Neuronal stem cell (in vitro differentiated cells): ENCODE data around the gene MSANTD1.

Source experiments
- DNase-seq: peaks from one replicate; pipeline ENCODE4 v3.0.0-alpha.2; 2013; ENCODE audit warnings: low spot score
- H2AFZ ChIP-seq: one replicate; pipeline ENCODE4 v1.6.1; 2013; ENCODE audit warnings: mild to moderate bottlenecking, low read length, inconsistent platforms
- H2AK5ac ChIP-seq: 2 replicates; pipeline ENCODE4 v1.6.1; 2013; ENCODE audit warnings: low read depth, mild to moderate bottlenecking, inconsistent platforms, low read length, moderate library complexity, mixed read lengths
- H2BK120ac ChIP-seq: 2 replicates; pipeline ENCODE4 v1.6.1; 2013; ENCODE audit warnings: low read depth, mild to moderate bottlenecking, inconsistent platforms, low read length, moderate library complexity, mixed read lengths
- H2BK12ac ChIP-seq: one replicate; pipeline ENCODE4 v1.6.1; 2013; ENCODE audit warnings: low read length, inconsistent platforms
- H2BK15ac ChIP-seq: 2 replicates; pipeline ENCODE4 v1.6.1; 2013; ENCODE audit warnings: mild to moderate bottlenecking, low read length, inconsistent platforms, mixed read lengths
- H2BK5ac ChIP-seq: one replicate; pipeline ENCODE4 v1.6.1; 2013; ENCODE audit warnings: inconsistent platforms, mild to moderate bottlenecking, low read length, moderate library complexity
- H3K14ac ChIP-seq: one replicate; pipeline ENCODE4 v1.6.1; 2013; ENCODE audit warnings: low read length, inconsistent platforms
- H3K18ac ChIP-seq: 2 replicates; pipeline ENCODE4 v1.6.1; 2013; ENCODE audit warnings: low read length, inconsistent platforms
- H3K23ac ChIP-seq: 2 replicates; pipeline ENCODE4 v1.6.1; 2013; ENCODE audit warnings: low read depth, mild to moderate bottlenecking, mixed read lengths, low read length, inconsistent platforms; ENCODE audit not compliant: poor library complexity
- H3K27ac ChIP-seq: replicated peaks from 3 replicates; pipeline ENCODE4 v1.5.1; 2013; ENCODE audit warnings: low read length, inconsistent platforms
- H3K27me3 ChIP-seq, 3 experiments: 2 replicates each; pipeline ENCODE4 v1.6.1; 2013; ENCODE audit warnings: low read length in 3 of 3, mild to moderate bottlenecking in 2 of 3, inconsistent platforms in 1 of 3, low read depth in 1 of 3, mixed read lengths in 1 of 3, moderate library complexity in 1 of 3; ENCODE audit not compliant: control insufficient read depth in 3 of 3, insufficient read depth in 3 of 3
- H3K36me3 ChIP-seq, 2 donors: replicated peaks in 1 of 2; 2 replicates each; pipeline ENCODE4 v1.6.1; 2013; ENCODE audit warnings: low read length in 2 of 2; ENCODE audit not compliant: control insufficient read depth in 2 of 2, insufficient read depth in 2 of 2
- H3K4ac ChIP-seq: 2 replicates; pipeline ENCODE4 v1.6.1; 2013; ENCODE audit warnings: inconsistent platforms, mild to moderate bottlenecking, low read length, moderate library complexity
- H3K4me1 ChIP-seq, 2 donors: 1 replicate in 1 of 2; 2 replicates in 1 of 2; pipeline ENCODE4 v1.6.1; 2013; ENCODE audit warnings: low read length in 2 of 2, low read depth in 1 of 2; ENCODE audit not compliant: control insufficient read depth in 2 of 2, insufficient read depth in 1 of 2
- H3K4me2 ChIP-seq: one replicate; pipeline ENCODE4 v1.6.1; 2013; ENCODE audit warnings: mild to moderate bottlenecking, low read length, inconsistent platforms; ENCODE audit not compliant: insufficient read depth, poor library complexity, severe bottlenecking
- H3K4me3 ChIP-seq, 2 donors: 2 replicates each; pipeline ENCODE4 v1.5.1; 2013; ENCODE audit warnings: low read length in 2 of 2, mild to moderate bottlenecking in 2 of 2, inconsistent platforms in 1 of 2, moderate library complexity in 1 of 2
- H3K79me1 ChIP-seq: one replicate; pipeline ENCODE4 v1.6.1; 2013; ENCODE audit warnings: low read depth, mild to moderate bottlenecking, inconsistent platforms, low read length, moderate library complexity
- H3K9ac ChIP-seq: one replicate; pipeline ENCODE4 v1.6.1; 2013; ENCODE audit warnings: mild to moderate bottlenecking, low read depth, low read length, inconsistent platforms; ENCODE audit not compliant: poor library complexity
- H3K9me3 ChIP-seq, 2 donors: replicated peaks in 1 of 2; 2 replicates each; pipeline versions ENCODE3 to v1.6.1; 2013; ENCODE audit warnings: low read length in 2 of 2, mild to moderate bottlenecking in 2 of 2, inconsistent platforms in 1 of 2, low read depth in 1 of 2, mixed read lengths in 1 of 2, moderate library complexity in 1 of 2; ENCODE audit not compliant: control insufficient read depth in 2 of 2, insufficient read depth in 1 of 2
- H4K8ac ChIP-seq: one replicate; pipeline ENCODE4 v1.6.1; 2013; ENCODE audit warnings: low read depth, mild to moderate bottlenecking, inconsistent platforms, low read length, moderate library complexity
- H4K91ac ChIP-seq: one replicate; pipeline ENCODE4 v1.6.1; 2013; ENCODE audit warnings: low read length, low read depth, mild to moderate bottlenecking, inconsistent platforms; ENCODE audit not compliant: poor library complexity
- WGBS, 2 donors: extraction: QIAGEN DNeasy Blood & Tissue Kit; methylation state at CpG; one replicate each; pipeline ENCODE4 v1.1.7; 2013; ENCODE audit warnings: missing lambda C conversion rate in 2 of 2, mixed read lengths in 1 of 2; ENCODE audit not compliant: insufficient read length in 2 of 2, insufficient replicate concordance in 1 of 2; ENCODE audit errors: extremely low coverage in 2 of 2; 5-methylcytosine and 5-hydroxymethylcytosine counted together

The MSANTD1 gene

GRCh38 chr4:3236326-3236878, 12.6 kb upstream of the MSANTD1 start:
- peaks cover 5% of the 10 kb centered on the region for H3K79me1 ChIP-seq
- no peaks in the 10 kb centered on the region for H3K9me3 ChIP-seq
- H3K36me3 ChIP-seq, result peaks cover 67 to 94% of the 10 kb centered on the region in 2 donors
- H2BK12ac ChIP-seq, result no peak overlapping the region
- H2AK5ac ChIP-seq, result no peak overlapping the region
- H3K4me1 ChIP-seq, result peaks cover 0 to 9% of the 10 kb centered on the region in 2 donors
- H3K18ac ChIP-seq, result peak overlapping the region; percentile 13
- no CpG with 5 or more reads among the region's 9 CpGs for WGBS, 2 donors
- H3K9ac ChIP-seq, result no peak overlapping the region
- DNase-seq, result no peak
- no peak overlapping the region for H4K8ac ChIP-seq
- no peak overlapping the region for H3K4me3 ChIP-seq
- H3K4ac ChIP-seq, result no peak overlapping the region
- H4K91ac ChIP-seq, result no peak overlapping the region
- no peak overlapping the region for H2BK15ac ChIP-seq
- H2BK120ac ChIP-seq, result peak overlapping the region; percentile 36
- no peak overlapping the region for H2AFZ ChIP-seq
- no peak overlapping the region for H3K23ac ChIP-seq
- H3K27ac ChIP-seq, result no peak overlapping the region
- H2BK5ac ChIP-seq, result peak overlapping the region; percentile 26
- H3K27me3 ChIP-seq, result no peaks in the 10 kb centered on the region
- peak overlapping the region; percentile 71 for H3K14ac ChIP-seq
- no peak overlapping the region for H3K4me2 ChIP-seq

GRCh38 chr4:3237266-3237665, 11.7 kb upstream of the MSANTD1 start:
- peaks cover 7% of the 10 kb centered on the region for H3K79me1 ChIP-seq
- no peak overlapping the region for H3K9ac ChIP-seq
- no peak overlapping the region for H2BK120ac ChIP-seq
- H3K23ac ChIP-seq, result no peak overlapping the region
- H4K91ac ChIP-seq, result no peak overlapping the region
- H2AK5ac ChIP-seq, result no peak overlapping the region
- no peak overlapping the region for H2BK12ac ChIP-seq
- DNase-seq, result no peak
- WGBS, 2 donors, result no CpG with 5 or more reads among the region's 19 CpGs
- peaks cover 67 to 94% of the 10 kb centered on the region in 2 donors for H3K36me3 ChIP-seq
- H3K4me1 ChIP-seq, result peaks cover 0 to 9% of the 10 kb centered on the region in 2 donors
- no peak overlapping the region for H3K27ac ChIP-seq
- peak overlapping the region in 1 of 2 donors; percentile 3 for H3K4me3 ChIP-seq
- H2BK15ac ChIP-seq, result no peak overlapping the region
- H3K14ac ChIP-seq, result no peak overlapping the region
- H3K27me3 ChIP-seq, result no peaks in the 10 kb centered on the region
- no peaks in the 10 kb centered on the region for H3K9me3 ChIP-seq
- H2AFZ ChIP-seq, result no peak overlapping the region
- H3K4me2 ChIP-seq, result no peak overlapping the region
- H3K18ac ChIP-seq, result no peak overlapping the region
- no peak overlapping the region for H3K4ac ChIP-seq
- H4K8ac ChIP-seq, result no peak overlapping the region
- H2BK5ac ChIP-seq, result no peak overlapping the region

GRCh38 chr4:3237712-3238560, 11.0 kb upstream of the MSANTD1 start:
- H3K4me1 ChIP-seq, result peaks cover 0 to 9% of the 10 kb centered on the region in 2 donors
- H3K14ac ChIP-seq, result no peak overlapping the region
- no peak overlapping the region for H2BK15ac ChIP-seq
- no peak overlapping the region for H3K4ac ChIP-seq
- H4K91ac ChIP-seq, result no peak overlapping the region
- DNase-seq, result no peak
- H3K79me1 ChIP-seq, result peaks cover 7% of the 10 kb centered on the region
- no peak overlapping the region for H3K4me3 ChIP-seq
- no peak overlapping the region for H3K9ac ChIP-seq
- WGBS, 2 donors, result no CpG with 5 or more reads among the region's 26 CpGs
- H2AFZ ChIP-seq, result no peak overlapping the region
- no peak overlapping the region for H2BK12ac ChIP-seq
- no peak overlapping the region for H2AK5ac ChIP-seq
- H3K9me3 ChIP-seq, result no peaks in the 10 kb centered on the region
- peaks cover 62 to 94% of the 10 kb centered on the region in 2 donors for H3K36me3 ChIP-seq
- no peak overlapping the region for H3K4me2 ChIP-seq
- no peak overlapping the region for H3K27ac ChIP-seq
- no peak overlapping the region for H3K18ac ChIP-seq
- H2BK5ac ChIP-seq, result no peak overlapping the region
- no peak overlapping the region for H3K23ac ChIP-seq
- no peak overlapping the region for H2BK120ac ChIP-seq
- no peak overlapping the region for H4K8ac ChIP-seq
- no peaks in the 10 kb centered on the region for H3K27me3 ChIP-seq

- Histone ChIP-seq H3K4me1 (peaks cover 0 to 9% of the 10 kb centered on the region in 2 donors), H2BK120ac (no peak overlapping the region), H3K4me3 (no peak overlapping the region), H3K4ac (peak overlapping the region; percentile 37), H2BK15ac (no peak overlapping the region), H3K27ac (no peak overlapping the region), H3K9me3 (no peaks in the 10 kb centered on the region), H2AFZ (no peak overlapping the region), H3K36me3 (peaks cover 55 to 92% of the 10 kb centered on the region in 2 donors), H3K14ac (no peak overlapping the region), H3K27me3 (no peaks in the 10 kb centered on the region), H2BK5ac (no peak overlapping the region), H4K91ac (no peak overlapping the region), H3K9ac (peak overlapping the region; percentile 70), H3K4me2 (no peak overlapping the region), H4K8ac (peak overlapping the region; percentile 17), H2AK5ac (no peak overlapping the region), H3K79me1 (peaks cover 7% of the 10 kb centered on the region), H3K18ac (no peak overlapping the region), H3K23ac (no peak overlapping the region), H2BK12ac (no peak overlapping the region)
- DNase-seq, result no peak
- no CpG with 5 or more reads among the region's 18 CpGs for WGBS, 2 donors
Measured at GRCh38 chr4:3238721-3239120, 10.2 kb upstream of the MSANTD1 start.
